Lower leg skin (tissue), 4 donors: Measurements from ENCODE around the gene STK24. TPM values are rescaled to one million over a fixed set of nuclear protein-coding genes. Genes with fewer than 3 reads are reported as not detected.

Experiments used
- DNase-seq, 2 donors: peaks; one replicate each; pipeline ENCODE4 v3.0.0-alpha.2; 2019; ENCODE audit warnings: low spot score in 2 of 2
- H3K4me3 ChIP-seq: fragments of 200-600 bp; sonication (generic); 2 replicates; pipeline ENCODE4 v1.5.1; 2017; ENCODE audit warnings: mild to moderate bottlenecking, low read depth; ENCODE audit not compliant: poor library complexity, severe bottlenecking
- CTCF ChIP-seq, 3 donors: fragments of 450-650 bp; IDR thresholded peaks; one replicate each; pipeline ENCODE4 v1.5.1; 2016; ENCODE audit warnings: antibody characterized with exemption in 3 of 3, mild to moderate bottlenecking in 3 of 3, moderate library complexity in 2 of 3
- POLR2A ChIP-seq, 2 donors: fragments of 450-650 bp; IDR thresholded peaks; one replicate each; pipeline ENCODE4 v1.6.1; 2016 to 2017; ENCODE audit warnings: antibody characterized with exemption in 2 of 2, mild to moderate bottlenecking in 1 of 2, moderate library complexity in 1 of 2
- WGBS, 2 donors: methylation state at CpG; one replicate each; pipeline ENCODE4 v1.1.5; 2018; 5-methylcytosine and 5-hydroxymethylcytosine counted together
- intact Hi-C: fragments of 100-400 bp; cut with DNase I; formaldehyde crosslinking; loops from one replicate; pipeline ENCODE4 v1.15.0; 2023; ENCODE audit warnings: low total_unique reads
- total RNA-seq, 4 donors: library from RNA; depleted of rRNA; stranded (reverse); fragments of >200 nt; gene quantifications; one replicate each; pipeline ENCODE4 v1.1.0, GENCODE V29; 2016

STK24 gene
- total RNA-seq, 4 donors from 2014 or later: 212 to 281 (median 266) TPM

DNA sequence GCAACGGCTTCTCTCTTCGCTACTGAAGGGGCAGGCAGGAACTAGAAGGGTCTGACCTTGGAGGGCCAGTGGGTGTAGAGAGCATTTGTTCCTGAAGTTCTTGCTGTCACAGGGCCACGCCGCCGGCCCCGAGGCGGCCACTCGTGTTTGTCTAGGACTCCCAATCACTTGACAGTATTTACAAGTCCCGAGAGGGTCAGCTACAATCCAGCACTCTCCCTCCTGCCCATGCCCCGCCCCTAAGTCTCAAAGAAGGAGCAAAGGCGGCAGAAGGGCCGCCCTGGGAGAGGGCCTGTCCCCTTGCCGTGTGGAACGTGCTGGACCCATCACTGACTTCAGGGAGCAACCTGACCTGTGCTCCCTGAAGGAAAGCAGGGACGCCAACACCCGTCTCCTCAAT lies 118.5 kb downstream of the STK24 start:
- intact Hi-C loops: no loop called here
- H3K4me3 ChIP-seq: no peak overlapping the region
- no peak for DNase-seq
- 77 to 82% methylated on average over 16 of the region's 16 CpGs for WGBS, 2 donors
- TF ChIP-seq CTCF (IDR thresholded peaks at IDR 0.05): no peak
- TF ChIP-seq POLR2A (IDR thresholded peaks at IDR 0.05): no peak

DNA sequence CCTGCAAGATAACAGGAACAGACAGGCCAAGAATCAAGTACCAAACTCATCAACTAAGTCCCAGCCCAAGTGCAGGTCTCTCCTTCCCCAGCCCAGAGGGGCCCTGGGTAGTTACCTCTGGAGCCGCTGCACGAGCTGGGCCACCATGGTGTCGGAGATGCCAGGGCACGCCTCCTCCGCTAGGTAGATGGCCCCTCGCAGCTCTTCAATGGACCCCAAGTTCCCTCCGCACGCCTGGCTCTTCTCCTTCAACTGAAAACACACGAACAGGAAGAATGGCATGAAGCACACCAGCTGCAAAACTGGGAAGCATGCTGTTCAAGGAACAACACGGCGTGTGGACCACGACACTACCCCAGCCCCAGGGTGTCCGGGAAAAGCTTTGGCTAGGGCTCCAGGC lies 119.9 kb downstream of the STK24 start:
- no peak for DNase-seq
- intact Hi-C loops: no loop called here
- WGBS, 2 donors: 94 to 95% methylated on average over 13 of the region's 13 CpGs
- TF ChIP-seq CTCF (IDR thresholded peaks at IDR 0.05) (no peak), POLR2A (IDR thresholded peaks at IDR 0.05) (no peak)
- H3K4me3 ChIP-seq: no peak overlapping the region

DNA sequence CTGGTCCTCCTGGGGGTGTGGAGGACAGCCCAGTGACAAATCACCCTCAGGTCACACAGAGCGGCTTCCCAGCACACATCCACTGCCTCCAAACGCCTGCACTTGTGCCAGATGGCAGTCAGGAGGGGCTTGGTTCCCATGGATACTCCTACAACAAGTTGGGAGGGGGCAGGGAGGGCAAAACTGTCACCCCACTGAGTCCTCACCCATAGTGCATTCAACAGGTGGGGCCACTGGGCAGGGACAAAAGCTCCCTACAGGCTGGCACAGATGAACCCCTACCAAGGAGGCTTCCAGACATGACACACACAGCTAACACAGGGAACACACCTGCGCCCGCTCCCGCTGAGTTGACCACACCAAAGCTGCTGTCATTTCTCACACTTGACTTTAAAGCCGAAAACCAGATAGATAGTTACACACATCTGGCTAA lies 120.5 kb downstream of the STK24 start:
- intact Hi-C loops: no loop called here
- no peak for DNase-seq
- no peak for TF ChIP-seq CTCF (IDR thresholded peaks at IDR 0.05)
- no peak for TF ChIP-seq POLR2A (IDR thresholded peaks at IDR 0.05)
- no peak overlapping the region for H3K4me3 ChIP-seq
- WGBS, 2 donors: 92 to 93% methylated on average over 6 of the region's 6 CpGs

- WGBS, 2 donors: 7 to 11% methylated on average over 7 of the region's 7 CpGs
- no peak for TF ChIP-seq POLR2A (IDR thresholded peaks at IDR 0.05)
- TF ChIP-seq CTCF (IDR thresholded peaks at IDR 0.05): no peak
- no peak for DNase-seq
- no peak overlapping the region for H3K4me3 ChIP-seq
- intact Hi-C loops: no loop called here
These were observed 122.5 kb downstream of the STK24 start for GRCh38 chr13:98454389-98454881.

DNA sequence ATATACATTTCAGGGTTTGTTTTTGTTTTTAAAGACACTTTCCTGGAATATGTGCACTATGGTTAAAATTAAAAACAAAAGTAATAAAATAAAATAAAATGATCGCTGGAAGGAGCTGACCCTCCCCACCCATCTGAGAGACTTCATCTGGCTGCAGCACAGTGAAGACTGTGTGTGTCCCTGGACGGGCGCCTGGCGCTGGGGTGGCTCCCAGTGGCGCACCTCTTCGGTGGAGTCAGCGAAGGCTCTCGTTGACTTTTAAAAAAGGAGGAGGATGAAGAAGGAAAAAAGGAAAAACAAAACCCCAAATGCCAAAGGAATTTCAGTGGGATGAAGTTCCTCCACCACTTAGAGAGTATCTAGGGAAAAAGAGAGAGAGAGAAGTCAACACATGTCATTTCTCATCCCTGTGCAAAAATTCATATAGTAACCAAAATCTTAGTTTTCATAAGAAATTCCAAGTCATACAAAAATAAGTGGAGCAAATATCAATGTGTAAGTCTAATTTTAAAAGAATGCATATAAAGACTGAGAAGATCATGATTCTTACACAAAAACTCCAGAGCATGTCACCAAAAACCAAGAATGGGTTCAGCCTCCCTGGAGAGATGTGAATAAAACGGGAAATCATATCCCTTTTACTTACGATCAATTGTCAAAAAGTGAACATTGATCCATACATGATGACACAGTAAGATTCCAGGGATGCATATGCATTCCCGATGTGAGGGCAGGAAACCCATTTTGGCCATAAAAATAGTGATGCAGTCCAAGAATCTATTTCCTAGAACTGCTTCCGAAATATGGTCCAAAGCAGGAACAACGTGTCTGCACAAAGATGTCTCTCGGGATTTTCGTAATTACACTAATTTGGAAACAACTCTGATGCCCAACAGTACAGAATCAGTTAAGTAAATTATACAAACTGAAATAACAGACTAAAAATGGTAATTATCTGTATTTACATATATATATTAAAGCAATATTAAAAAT lies 123.8 kb downstream of the STK24 start:
- no peak for DNase-seq
- TF ChIP-seq POLR2A (IDR thresholded peaks at IDR 0.05): no peak
- TF ChIP-seq CTCF (IDR thresholded peaks at IDR 0.05): no peak
- no peak overlapping the region for H3K4me3 ChIP-seq
- 51 to 55% methylated on average over 15 of the region's 15 CpGs for WGBS, 2 donors
- intact Hi-C loops: no loop called here
